Kidney (tissue), 14 donors: ENCODE data around the gene MTCL1. TPM values are rescaled to one million over a fixed set of nuclear protein-coding genes. Genes with fewer than 3 reads are reported as not detected.

ENCODE experiments used
- DNase-seq, 5 donors: peaks; one replicate each; pipeline ENCODE4 v3.0.0-alpha.2; 2013 to 2020
- FAIRE-seq: peaks from 2 replicates; lab custom pipeline; 2012; peaks lifted over from hg19 to GRCh38; lab: Jason Lieb, UNC
- H3K27ac ChIP-seq, 2 donors: one replicate each; pipeline ENCODE4 v1.7.0; 2013; ENCODE audit warnings: low read depth in 2 of 2, low read length in 2 of 2, inconsistent platforms in 1 of 2
- H3K27me3 ChIP-seq: one replicate; pipeline ENCODE4 v1.7.1; 2013; ENCODE audit warnings: low read length, inconsistent platforms; ENCODE audit not compliant: control insufficient read depth, insufficient read depth
- H3K36me3 ChIP-seq, 3 donors: one replicate each; pipeline versions ENCODE4 v1.7.0 to v1.7.1; 2013; ENCODE audit warnings: low read length in 3 of 3, control low read depth in 1 of 3, inconsistent platforms in 1 of 3; ENCODE audit not compliant: insufficient read depth in 3 of 3, control insufficient read depth in 2 of 3
- H3K4me1 ChIP-seq, 3 donors: one replicate each; pipeline versions ENCODE4 v1.7.0 to v1.7.1; 2013; ENCODE audit warnings: low read length in 3 of 3, inconsistent platforms in 1 of 3, low read depth in 1 of 3; ENCODE audit not compliant: control insufficient read depth in 2 of 3, insufficient read depth in 2 of 3
- H3K4me3 ChIP-seq, 3 donors: one replicate each; pipeline versions ENCODE4 v1.7.0 to v1.8.1; 2013; ENCODE audit warnings: low read length in 3 of 3, control low read depth in 1 of 3, inconsistent platforms in 1 of 3
- H3K9ac ChIP-seq, 3 donors: one replicate each; pipeline versions ENCODE4 v1.7.0 to v1.7.1; 2013; ENCODE audit warnings: low read length in 3 of 3, control low read depth in 1 of 3, inconsistent platforms in 1 of 3
- H3K9me3 ChIP-seq, 3 donors: one replicate each; pipeline versions ENCODE4 v1.7.0 to v1.7.1; 2013; ENCODE audit warnings: low read length in 3 of 3, control low read depth in 1 of 3, inconsistent platforms in 1 of 3; ENCODE audit not compliant: control insufficient read depth in 2 of 3, insufficient read depth in 1 of 3
- CTCF ChIP-seq: IDR thresholded peaks from 3 replicates; pipeline ENCODE4 v1.5.1; 2012; ENCODE audit warnings: mild to moderate bottlenecking, moderate library complexity, borderline replicate concordance; ENCODE audit not compliant: insufficient read depth; ENCODE audit errors: extremely low read depth
- intact Hi-C: fragments of 100-400 bp; cut with DNase I; formaldehyde crosslinking; loops from one replicate; pipeline ENCODE4 v1.11.1; 2022
- polyA plus RNA-seq: library from polyadenylated mRNA; stranded (reverse); fragments of 350-450 nt; fragmentation: Illumina TruSeq; extraction: RNeasy Lipid Tissue Mini Kit (QIAGEN cat#74804); gene quantifications from one replicate; pipeline ENCODE4 v1.2.3, GENCODE V29; 2014; ENCODE audit warnings: low read depth, low replicate concordance; ENCODE audit not compliant: insufficient read depth
- total RNA-seq: library from RNA; stranded (reverse); fragmentation: NEBNext Ultra II Directional; extraction: Animal tissue kit (Norgen Biotek cat#: 25700); gene quantifications from one replicate; pipeline ENCODE4 v1.2.1, GENCODE V29; 2021
- donor health status: control.
- donor health status: control.
- donor health status: control.
- donor health status: control.
- donor health status: control.
- donor health status: DM: yes; HTN: yes; CAD: no.
- donor health status: Normal renal cell carcinoma (clear cell type).

MTCL1 gene
- total and polyA plus RNA-seq, 2 donors from 2014 or later: 2.5 to 15.3 TPM

- intact Hi-C loops: no loop called here
- DNase-seq: no peak
- Histone ChIP-seq H3K9me3 (no peaks in the 10 kb centered on the region), H3K27ac (no peak overlapping the region), H3K36me3 (no peaks in the 10 kb centered on the region), H3K4me3 (no peak overlapping the region), H3K4me1 (peaks cover 0 to 3% (median 0%) of the 10 kb centered on the region in 3 donors), H3K9ac (no peak overlapping the region), H3K27me3 (no peaks in the 10 kb centered on the region)
- no peak for TF ChIP-seq CTCF
- FAIRE-seq: no peak
Measured at GRCh38 chr18:8660316-8660715, 45.0 kb upstream of the MTCL1 start.

- H3K9ac ChIP-seq: no peak overlapping the region
- peak overlapping the region in 1 of 3 donors; percentile 1 for H3K4me3 ChIP-seq
- TF ChIP-seq CTCF: no peak
- no peaks in the 10 kb centered on the region for H3K27me3 ChIP-seq
- intact Hi-C loops: no loop called here
- DNase-seq (peak in 4 of 5 donors; percentile 72 to 91 (median 86)), FAIRE-seq (no peak)
- no peaks in the 10 kb centered on the region for H3K36me3 ChIP-seq
- peak overlapping the region in 1 of 2 donors; percentile 5 for H3K27ac ChIP-seq
- peaks cover 0 to 3% (median 0%) of the 10 kb centered on the region in 3 donors for H3K4me1 ChIP-seq
- H3K9me3 ChIP-seq: no peaks in the 10 kb centered on the region
Measured at GRCh38 chr18:8661754-8662559, 43.4 kb upstream of the MTCL1 start.

GRCh38 chr18:8662560-8663255, 42.6 kb upstream of the MTCL1 start:
- H3K36me3 ChIP-seq: no peaks in the 10 kb centered on the region

More at GRCh38 chr18:8662560-8663255, 42.6 kb upstream of the MTCL1 start:
- Histone ChIP-seq H3K27ac (no peak overlapping the region), H3K4me3 (no peak overlapping the region), H3K27me3 (no peaks in the 10 kb centered on the region), H3K4me1 (peaks cover 0 to 3% (median 0%) of the 10 kb centered on the region in 3 donors), H3K9me3 (no peaks in the 10 kb centered on the region), H3K9ac (no peak overlapping the region)
- no peak for DNase-seq
- TF ChIP-seq CTCF: no peak
- no peak for FAIRE-seq
- intact Hi-C loops: no loop called here
